Suprapubic skin (tissue), 4 donors: ENCODE measurements around the gene NCAPD2.

ENCODE experiments used
- EP300 ChIP-seq: sonication (generic); formaldehyde crosslinking; IDR thresholded peaks from one replicate; pipeline ENCODE4 v1.6.1; 2017; ENCODE audit warnings: antibody characterized with exemption
- POLR2A ChIP-seq, 2 donors: fragments of 450-650 bp; IDR thresholded peaks; one replicate each; pipeline ENCODE4 v1.6.1; 2017; ENCODE audit warnings: antibody characterized with exemption in 2 of 2, mild to moderate bottlenecking in 2 of 2, moderate library complexity in 2 of 2
- POLR2AphosphoS5 ChIP-seq, 3 donors: sonication (generic); formaldehyde crosslinking; IDR thresholded peaks; one replicate each; pipeline ENCODE4 v1.6.1; 2017; ENCODE audit warnings: antibody characterized with exemption in 3 of 3
- TF ChIP-seq, protein P1 (sequence below), 2 donors: fragments of 200-600 bp in 1 of 2; fragments of 450-650 bp in 1 of 2; sonication (generic) in 1 of 2; IDR thresholded peaks; one replicate each; pipeline ENCODE4 v1.5.1; 2016 to 2019; ENCODE audit warnings: antibody characterized with exemption in 2 of 2, mild to moderate bottlenecking in 1 of 2, moderate library complexity in 1 of 2

DNA sequence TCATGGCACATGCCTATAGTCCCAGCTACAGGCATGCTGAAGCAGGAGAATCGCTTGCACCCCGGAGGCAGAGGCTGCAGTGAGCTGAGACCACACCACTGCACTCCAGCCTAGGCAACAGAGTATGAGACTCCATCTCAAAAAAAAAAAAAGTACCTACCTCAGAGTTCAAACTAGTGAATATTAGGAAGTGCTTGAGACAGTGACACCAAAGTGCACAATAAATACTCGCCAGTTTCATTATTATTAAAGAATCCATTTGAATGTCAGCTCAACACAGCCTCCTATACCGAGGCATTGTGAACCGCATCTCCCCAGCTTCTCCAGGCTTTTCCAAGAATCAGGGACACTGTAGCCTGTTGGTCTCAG lies 45.4 kb downstream of the NCAPD2 start:
- TF ChIP-seq, protein P1, sequence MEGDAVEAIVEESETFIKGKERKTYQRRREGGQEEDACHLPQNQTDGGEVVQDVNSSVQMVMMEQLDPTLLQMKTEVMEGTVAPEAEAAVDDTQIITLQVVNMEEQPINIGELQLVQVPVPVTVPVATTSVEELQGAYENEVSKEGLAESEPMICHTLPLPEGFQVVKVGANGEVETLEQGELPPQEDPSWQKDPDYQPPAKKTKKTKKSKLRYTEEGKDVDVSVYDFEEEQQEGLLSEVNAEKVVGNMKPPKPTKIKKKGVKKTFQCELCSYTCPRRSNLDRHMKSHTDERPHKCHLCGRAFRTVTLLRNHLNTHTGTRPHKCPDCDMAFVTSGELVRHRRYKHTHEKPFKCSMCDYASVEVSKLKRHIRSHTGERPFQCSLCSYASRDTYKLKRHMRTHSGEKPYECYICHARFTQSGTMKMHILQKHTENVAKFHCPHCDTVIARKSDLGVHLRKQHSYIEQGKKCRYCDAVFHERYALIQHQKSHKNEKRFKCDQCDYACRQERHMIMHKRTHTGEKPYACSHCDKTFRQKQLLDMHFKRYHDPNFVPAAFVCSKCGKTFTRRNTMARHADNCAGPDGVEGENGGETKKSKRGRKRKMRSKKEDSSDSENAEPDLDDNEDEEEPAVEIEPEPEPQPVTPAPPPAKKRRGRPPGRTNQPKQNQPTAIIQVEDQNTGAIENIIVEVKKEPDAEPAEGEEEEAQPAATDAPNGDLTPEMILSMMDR (IDR thresholded peaks at IDR 0.05): no peak
- TF ChIP-seq EP300 (no peak), POLR2AphosphoS5 (IDR thresholded peaks at IDR 0.05) (no peak), POLR2A (IDR thresholded peaks at IDR 0.05) (no peak)
